HG02884 (cell line): Measurements from ENCODE around the gene TEX101.
"Not testable (repeated sequence)": the region's sequence is repeated elsewhere in the genome, so short reads cannot be mapped to it uniquely, and the experiment has no call there.

ENCODE experiments used
- ATAC-seq: cut with Tn5 transposase; IDR thresholded peaks from one replicate; pipeline ENCODE4 v1.9.1; 2021; ENCODE audit warnings: mild to moderate bottlenecking, moderate library complexity; ENCODE audit not compliant: unreplicated experiment

TEX101 gene

GRCh38 chr19:43414554-43414953, at the start of gene TEX101:
TSS of gene TEX101 (plus strand) at chr19:43414890. CDS start at chr19:43415920, 1,030 bp downstream.
- no peak for ATAC-seq

GRCh38 chr19:43365677-43366076, 49.0 kb upstream of the TEX101 start:
- ATAC-seq = not testable (repeated sequence)

GRCh38 chr19:43367822-43368221, 46.9 kb upstream of the TEX101 start:
- no peak for ATAC-seq

GRCh38 chr19:43368897-43369296, 45.8 kb upstream of the TEX101 start:
- ATAC-seq = not testable (repeated sequence)

- no peak for ATAC-seq
Observed at GRCh38 chr19:43371909-43372308, 42.8 kb upstream of the TEX101 start.

GRCh38 chr19:43372462-43372861, 42.2 kb upstream of the TEX101 start:
- ATAC-seq = no peak

GRCh38 chr19:43377624-43378023, 37.1 kb upstream of the TEX101 start:
- not testable (repeated sequence) for ATAC-seq

GRCh38 chr19:43380008-43380407, 34.7 kb upstream of the TEX101 start:
- ATAC-seq = no peak

- ATAC-seq = no peak
Observed at GRCh38 chr19:43380771-43381386, 33.8 kb upstream of the TEX101 start.

- not testable (repeated sequence) for ATAC-seq
Observed at GRCh38 chr19:43382586-43383216, 32.0 kb upstream of the TEX101 start.

- not testable (repeated sequence) for ATAC-seq
Observed at GRCh38 chr19:43383254-43383653, 31.4 kb upstream of the TEX101 start.

- not testable (repeated sequence) for ATAC-seq
Observed at GRCh38 chr19:43383759-43384158, 30.9 kb upstream of the TEX101 start.

- ATAC-seq = not testable (repeated sequence)
Observed at GRCh38 chr19:43390903-43391551, 23.7 kb upstream of the TEX101 start.

GRCh38 chr19:43391552-43391935, 23.1 kb upstream of the TEX101 start:
- ATAC-seq = not testable (repeated sequence)

GRCh38 chr19:43393501-43393900, 21.2 kb upstream of the TEX101 start:
- not testable (repeated sequence) for ATAC-seq

- no peak for ATAC-seq
Observed at GRCh38 chr19:43395561-43395960, 19.1 kb upstream of the TEX101 start.

GRCh38 chr19:43406297-43406696, 8.4 kb upstream of the TEX101 start:
- no peak for ATAC-seq

- no peak for ATAC-seq
Observed at GRCh38 chr19:43407416-43408005, 7.2 kb upstream of the TEX101 start.

- ATAC-seq = no peak
Observed at GRCh38 chr19:43408043-43408442, 6.6 kb upstream of the TEX101 start.

GRCh38 chr19:43409415-43409814, 5.3 kb upstream of the TEX101 start:
- ATAC-seq = no peak

GRCh38 chr19:43412441-43412840, 2.2 kb upstream of the TEX101 start:
- ATAC-seq = no peak
